HG02852 (cell line): ENCODE measurements around the gene PTEN.
A peak's percentile ranks its signal among the peaks of the same experiment; 100 is the strongest.

Experiments
- ATAC-seq: cut with Tn5 transposase; IDR thresholded peaks from one replicate; pipeline ENCODE4 v1.9.1; 2021; ENCODE audit warnings: mild to moderate bottlenecking, moderate library complexity; ENCODE audit not compliant: unreplicated experiment

PTEN gene

GRCh38 chr10:87915989-87916388 lies 52.6 kb downstream of the PTEN start:
- ATAC-seq: no peak

GRCh38 chr10:87916515-87916914 lies 53.1 kb downstream of the PTEN start:
- ATAC-seq: no peak

GRCh38 chr10:87918254-87918859 lies 54.9 kb downstream of the PTEN start:
- no peak for ATAC-seq

- no peak for ATAC-seq
These were observed 57.1 kb downstream of the PTEN start for GRCh38 chr10:87920538-87920937.

GRCh38 chr10:87921931-87922688 lies 58.7 kb downstream of the PTEN start:
- ATAC-seq: no peak

GRCh38 chr10:87923233-87923632 lies 59.8 kb downstream of the PTEN start:
- ATAC-seq: no peak

GRCh38 chr10:87925570-87925969 lies 62.1 kb downstream of the PTEN start:
- no peak for ATAC-seq

GRCh38 chr10:87927091-87927490 lies 63.7 kb downstream of the PTEN start:
- no peak for ATAC-seq

- ATAC-seq: no peak
These were observed 65.6 kb downstream of the PTEN start for GRCh38 chr10:87928996-87929395.

- ATAC-seq: no peak
These were observed 66.7 kb downstream of the PTEN start for GRCh38 chr10:87930141-87930540.

GRCh38 chr10:87930934-87931835 lies 67.8 kb downstream of the PTEN start:
- ATAC-seq: peak; percentile 67

- ATAC-seq: peak; percentile 24
These were observed 68.4 kb downstream of the PTEN start for GRCh38 chr10:87931836-87932230.

GRCh38 chr10:87935290-87936141 lies 72.1 kb downstream of the PTEN start:
- no peak for ATAC-seq

- ATAC-seq: no peak
These were observed 76.8 kb downstream of the PTEN start for GRCh38 chr10:87940210-87940609.

GRCh38 chr10:87942884-87943527 lies 79.6 kb downstream of the PTEN start:
- no peak for ATAC-seq

- no peak for ATAC-seq
These were observed 82.6 kb downstream of the PTEN start for GRCh38 chr10:87945984-87946383.

- ATAC-seq: no peak
These were observed 89.2 kb downstream of the PTEN start for GRCh38 chr10:87952612-87953011.

- no peak for ATAC-seq
These were observed 92.6 kb downstream of the PTEN start for GRCh38 chr10:87956055-87956454.

- ATAC-seq: no peak
These were observed 94.3 kb downstream of the PTEN start for GRCh38 chr10:87957702-87958101.

GRCh38 chr10:87960230-87960629 lies 96.8 kb downstream of the PTEN start:
- ATAC-seq: no peak
